WTC11 (cell line): ENCODE data around the gene KCNH3. TPM values are rescaled to one million over a fixed set of nuclear protein-coding genes. Genes with fewer than 3 reads are reported as not detected.

ENCODE experiments used
- ATAC-seq: fragments of 200-7000 bp; cut with Tn5 transposase; 2 replicates; pipeline ENCODE4 v1.10.0; 2021; ENCODE audit warnings: mild to moderate bottlenecking, moderate library complexity
- CTCF ChIA-PET: fragments of 300-600 bp; sonication (Branson Sonifier 250); formaldehyde crosslinking; loops from one replicate; lab custom pipeline; 2021; ENCODE audit warnings: antibody characterized with exemption; lab: Charles Lee
- POLR2A ChIA-PET: fragments of 350-600 bp; sonication (Branson Sonifier 250); formaldehyde crosslinking; loops from one replicate; lab custom pipeline; 2021; ENCODE audit warnings: antibody characterized with exemption; lab: Charles Lee
- DNase-seq: peaks from one replicate; pipeline ENCODE4 v3.0.0; 2021; ENCODE audit warnings: low spot score
- H3K27ac Mint-ChIP-seq: 2 replicates; pipeline ENCODE4 v1.8.0; 2021; ENCODE audit warnings: mixed read lengths
- H3K27me3 Mint-ChIP-seq: 2 replicates; pipeline ENCODE4 v1.8.0; 2021; ENCODE audit warnings: low read depth, mild to moderate bottlenecking, moderate library complexity, mixed read lengths
- H3K36me3 Mint-ChIP-seq: 2 replicates; pipeline ENCODE4 v1.8.0; 2021; ENCODE audit warnings: mixed read lengths
- H3K4me1 Mint-ChIP-seq: 2 replicates; pipeline ENCODE4 v1.8.0; 2022; ENCODE audit warnings: mixed read lengths
- H3K4me3 Mint-ChIP-seq: 2 replicates; pipeline ENCODE4 v1.8.0; 2021; ENCODE audit warnings: mild to moderate bottlenecking, moderate library complexity, mixed read lengths
- H3K9me3 Mint-ChIP-seq: 2 replicates; pipeline ENCODE4 v1.8.0; 2021; ENCODE audit warnings: mixed read lengths
- ATF3 ChIP-seq: sonication (generic); formaldehyde crosslinking; conservative IDR thresholded peaks from 2 replicates; pipeline ENCODE4 v1.8.1; 2022; ENCODE audit warnings: mild to moderate bottlenecking, missing genetic modification reagents
- E2F1 ChIP-seq: sonication (generic); formaldehyde crosslinking; IDR thresholded peaks from 2 replicates; pipeline ENCODE4 v1.8.0; 2022; ENCODE audit warnings: mild to moderate bottlenecking, missing genetic modification reagents
- EMX1 ChIP-seq: fragments of 250-450 bp; sonication (Bioruptor Pico); IDR thresholded peaks from 2 replicates; pipeline ENCODE4 v1.8.0; 2021; ENCODE audit warnings: mild to moderate bottlenecking
- FOXK1 ChIP-seq: sonication (generic); formaldehyde crosslinking; IDR thresholded peaks from 2 replicates; pipeline ENCODE4 v1.8.0; 2022; ENCODE audit warnings: mild to moderate bottlenecking, moderate library complexity, missing genetic modification reagents
- GRHL2 ChIP-seq: fragments of 250-450 bp; sonication (Bioruptor Pico); IDR thresholded peaks from 2 replicates; pipeline ENCODE4 v1.8.0; 2022; ENCODE audit warnings: mild to moderate bottlenecking, moderate library complexity; ENCODE audit not compliant: insufficient replicate concordance, severe bottlenecking
- HMGA2 ChIP-seq: fragments of 250-450 bp; sonication (Bioruptor Pico); IDR thresholded peaks from 2 replicates; pipeline ENCODE4 v1.4.0; 2021; ENCODE audit warnings: mild to moderate bottlenecking, moderate library complexity
- JUN ChIP-seq: sonication (generic); formaldehyde crosslinking; IDR thresholded peaks from 2 replicates; pipeline ENCODE4 v1.8.0; 2023; ENCODE audit warnings: mild to moderate bottlenecking, missing genetic modification reagents
- MXD4 ChIP-seq: fragments of 250-450 bp; sonication (Bioruptor Pico); IDR thresholded peaks from 2 replicates; pipeline ENCODE4 v1.8.0; 2021; ENCODE audit warnings: mild to moderate bottlenecking, moderate library complexity, borderline replicate concordance
- NFYB ChIP-seq: sonication (generic); formaldehyde crosslinking; conservative IDR thresholded peaks from 2 replicates; pipeline ENCODE4 v1.8.0; 2022; ENCODE audit warnings: low read depth, missing genetic modification reagents
- PREB ChIP-seq: sonication (generic); formaldehyde crosslinking; IDR thresholded peaks from 2 replicates; pipeline ENCODE4 v1.8.1; 2022; ENCODE audit warnings: mild to moderate bottlenecking, missing genetic modification reagents, moderate library complexity, borderline replicate concordance
- SOX15 ChIP-seq: fragments of 250-450 bp; sonication (Bioruptor Pico); IDR thresholded peaks from 2 replicates; pipeline ENCODE4 v1.9.0; 2021; ENCODE audit warnings: mild to moderate bottlenecking
- SP1 ChIP-seq: sonication (generic); formaldehyde crosslinking; conservative IDR thresholded peaks from 2 replicates; pipeline ENCODE4 v1.8.1; 2022; ENCODE audit warnings: missing genetic modification reagents
- STAT6 ChIP-seq: sonication (generic); formaldehyde crosslinking; conservative IDR thresholded peaks from 2 replicates; pipeline ENCODE4 v1.8.1; 2023; ENCODE audit warnings: mild to moderate bottlenecking, low read depth, missing genetic modification reagents, moderate library complexity
- ZBTB43 ChIP-seq: sonication (generic); formaldehyde crosslinking; IDR thresholded peaks from 2 replicates; pipeline ENCODE4 v1.8.1; 2023; ENCODE audit warnings: mild to moderate bottlenecking, missing genetic modification reagents
- ZNF121 ChIP-seq: sonication (generic); formaldehyde crosslinking; IDR thresholded peaks from 2 replicates; pipeline ENCODE4 v1.8.0; 2023; ENCODE audit warnings: missing genetic modification reagents
- ZNF232 ChIP-seq: sonication (generic); formaldehyde crosslinking; IDR thresholded peaks from 2 replicates; pipeline ENCODE4 v1.8.0; 2022; ENCODE audit warnings: mild to moderate bottlenecking, missing genetic modification reagents
- ZNF317 ChIP-seq: sonication (generic); formaldehyde crosslinking; IDR thresholded peaks from 2 replicates; pipeline ENCODE4 v1.8.1; 2023; ENCODE audit warnings: low read depth, mild to moderate bottlenecking, moderate library complexity, missing genetic modification reagents, borderline replicate concordance
- ZNF512 ChIP-seq: sonication (generic); formaldehyde crosslinking; IDR thresholded peaks from 2 replicates; pipeline ENCODE4 v1.8.1; 2022; ENCODE audit warnings: missing genetic modification reagents, borderline replicate concordance
- ZSCAN18 ChIP-seq: fragments of 250-450 bp; sonication (Bioruptor Pico); IDR thresholded peaks from 2 replicates; pipeline ENCODE4 v2.1.2; 2022; ENCODE audit warnings: mild to moderate bottlenecking, moderate library complexity
- total RNA-seq: library from RNA; stranded (reverse); gene quantifications from 3 replicates; pipeline ENCODE4 v1.2.3, GENCODE V29; 2021

Gene KCNH3
- total RNA-seq, 1 experiment from 2014 or later: 0.44 TPM

- CTCF ChIA-PET: interaction anchor here (0.9 to 1.7 kb wide), 2 partner anchors 9 to 17 kb away, joined by 4 to 8 read pairs; no protein-coding TSS in a partner anchor
- TF ChIP-seq JUN (CRISPR knock-in tag): no peak
- TF ChIP-seq, all 79 proteins: peak for 0
- Mint-ChIP-seq H3K4me1 (peaks cover 6% of the 10 kb centered on the region), H3K4me3 (no peak overlapping the region), H3K36me3 (peaks cover 50% of the 10 kb centered on the region), H3K27me3 (no peaks in the 10 kb centered on the region), H3K9me3 (no peaks in the 10 kb centered on the region), H3K27ac (no peak overlapping the region)
- POLR2A ChIA-PET: no interaction called here
- DNase-seq: no peak
- no peak for ATAC-seq
Measured at GRCh38 chr12:49562831-49563230, 24.0 kb downstream of the KCNH3 start.

- peaks cover 12% of the 10 kb centered on the region for H3K4me1 Mint-ChIP-seq
Measured at GRCh38 chr12:49563951-49564685, 25.3 kb downstream of the KCNH3 start.

More at GRCh38 chr12:49563951-49564685, 25.3 kb downstream of the KCNH3 start:
- CTCF ChIA-PET: interaction anchor here (1.7 to 2.3 kb wide), 2 partner anchors 10 to 16 kb away, joined by 6 to 8 read pairs; no protein-coding TSS in a partner anchor
- Mint-ChIP-seq H3K36me3 (peaks cover 41% of the 10 kb centered on the region), H3K4me3 (no peak overlapping the region), H3K9me3 (no peaks in the 10 kb centered on the region), H3K27ac (no peak overlapping the region), H3K27me3 (no peaks in the 10 kb centered on the region)
- ATAC-seq: no peak
- TF ChIP-seq NFYB (CRISPR knock-in tag): no peak
- TF ChIP-seq ATF3 (CRISPR knock-in tag): no peak
- TF ChIP-seq STAT6 (CRISPR knock-in tag): no peak
- TF ChIP-seq ZNF232 (CRISPR knock-in tag): no peak
- no peak for TF ChIP-seq SP1 (CRISPR knock-in tag)
- no peak for TF ChIP-seq MXD4 (CRISPR knock-in tag)
- no peak for TF ChIP-seq SOX15 (CRISPR knock-in tag)
- no peak for TF ChIP-seq ZSCAN18 (CRISPR knock-in tag)
- no peak for TF ChIP-seq ZNF512 (CRISPR knock-in tag)
- TF ChIP-seq HMGA2: no peak
- TF ChIP-seq ZNF121 (CRISPR knock-in tag): no peak
- no peak for TF ChIP-seq ZBTB43
- no peak for TF ChIP-seq EMX1 (CRISPR knock-in tag)
- TF ChIP-seq ZNF317 (CRISPR knock-in tag): no peak
- no peak for TF ChIP-seq PREB (CRISPR knock-in tag)
- TF ChIP-seq GRHL2 (CRISPR knock-in tag): no peak
- no peak for TF ChIP-seq FOXK1 (CRISPR knock-in tag)
- no peak for TF ChIP-seq E2F1 (CRISPR knock-in tag)
- POLR2A ChIA-PET: no interaction called here
- DNase-seq: no peak
